ENCODE results near the gene IL20. TPM values are rescaled to one million over a fixed set of nuclear protein-coding genes. Genes with fewer than 3 reads are reported as not detected.

Gene IL20
- total RNA-seq, 1 donor from 2014 or later: not detected

DNA sequence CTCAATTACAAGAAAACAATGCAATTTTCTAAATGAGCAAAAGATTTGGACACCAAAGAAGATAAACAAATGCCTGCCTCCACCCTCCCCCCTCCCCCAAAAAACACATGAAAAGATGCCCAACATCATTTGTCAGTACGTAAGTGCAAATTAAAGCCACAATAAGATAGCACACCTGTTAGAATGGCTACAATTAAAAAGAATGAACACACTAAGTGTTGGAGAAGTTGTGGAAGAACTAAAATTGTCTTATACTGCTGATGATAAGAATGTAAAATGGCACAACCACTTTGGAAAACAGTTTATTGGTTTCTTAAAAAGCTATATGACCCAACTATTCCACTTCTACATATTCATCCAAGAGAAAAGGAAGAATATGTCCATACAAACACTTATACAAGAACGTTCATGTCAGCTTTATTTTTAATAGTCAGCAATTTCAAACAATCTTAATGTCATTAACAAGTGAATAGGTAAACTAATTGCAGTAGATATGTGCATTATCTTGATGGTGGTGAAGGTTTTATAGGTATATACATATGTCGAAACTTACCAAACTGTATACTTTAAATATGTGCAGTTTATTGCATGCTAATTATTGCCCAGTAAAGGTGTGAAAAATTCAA, 10.4 kb downstream of the IL20 start:
- no peak for DNase-seq (ENCODE audit: low read depth)

DNA sequence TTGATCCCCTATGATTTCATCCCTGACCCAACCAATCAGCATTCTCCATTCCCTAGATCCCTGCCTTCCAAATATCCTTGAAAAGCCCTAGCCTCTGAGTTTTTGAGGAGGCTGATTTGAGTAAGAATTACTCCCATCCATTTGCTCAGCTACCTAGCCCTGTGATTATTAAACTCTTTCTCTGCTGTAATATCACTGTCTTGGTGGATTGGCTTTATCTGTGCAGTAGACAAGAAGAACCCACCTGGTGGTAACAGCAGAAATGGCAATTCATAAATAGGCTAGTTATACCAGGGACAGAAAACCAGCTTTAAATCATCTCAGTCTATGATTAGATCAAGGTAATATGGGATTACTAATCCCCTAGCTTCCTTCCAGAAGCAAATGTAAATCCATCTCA, 13.0 kb downstream of the IL20 start:
- no peak for DNase-seq (ENCODE audit: low read depth)

DNA sequence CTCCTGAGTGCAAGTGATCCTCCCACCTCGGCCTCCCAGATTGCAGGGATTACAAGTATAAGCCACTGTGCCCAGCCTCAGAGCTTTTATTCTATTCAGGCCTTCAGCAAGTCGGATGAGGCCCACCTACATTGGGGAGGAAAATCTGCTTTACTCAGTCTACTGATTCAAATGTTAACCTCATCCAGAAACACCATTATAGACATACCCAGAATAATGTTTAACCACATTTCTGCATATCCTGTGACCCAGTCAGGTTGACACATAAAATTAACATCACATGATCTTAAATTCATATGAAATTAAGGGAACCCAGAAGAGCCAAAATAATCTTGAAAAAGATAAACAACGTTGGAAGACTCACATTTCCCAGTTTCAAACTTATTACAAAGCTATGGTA, 14.9 kb downstream of the IL20 start:
- DNase-seq (ENCODE audit: low read depth): no peak

DNA sequence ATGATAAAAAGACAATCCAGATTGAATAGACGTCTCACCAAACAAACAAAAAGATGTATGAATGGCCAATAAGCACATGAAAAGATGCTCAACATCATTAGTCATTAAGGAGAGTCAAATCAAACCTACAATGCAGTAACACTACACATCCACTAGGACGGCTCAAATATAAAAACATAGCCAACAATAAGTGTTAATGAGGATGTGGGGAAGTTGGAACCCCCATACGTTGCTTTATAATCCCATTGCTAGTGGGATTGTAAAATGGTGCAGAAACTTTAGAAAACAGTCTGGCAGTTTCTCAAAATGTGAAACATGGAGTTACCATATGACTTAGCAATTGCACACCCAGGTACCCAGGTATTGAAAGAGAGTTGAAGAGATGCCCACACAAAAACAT, 17.1 kb downstream of the IL20 start:
- DNase-seq (ENCODE audit: low read depth): no peak

DNA sequence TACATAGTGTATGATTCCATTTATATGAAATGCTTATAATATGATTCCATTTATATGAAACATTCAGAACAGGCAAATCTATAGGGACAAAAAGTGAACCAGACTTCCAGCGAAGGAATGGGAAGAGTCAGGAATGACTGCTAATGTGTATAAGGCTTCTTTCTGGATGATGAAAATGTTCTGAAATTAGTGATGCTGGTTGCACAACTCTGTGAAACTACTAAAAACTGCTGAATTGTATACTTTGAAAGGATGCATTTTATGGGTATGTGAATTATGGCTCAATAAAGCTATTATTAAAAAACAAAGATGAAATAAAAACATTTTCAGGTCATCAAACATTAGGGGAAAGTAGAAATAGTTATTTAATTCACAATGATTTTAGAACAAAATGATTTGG, 17.7 kb downstream of the IL20 start:
- no peak for DNase-seq (ENCODE audit: low read depth)

DNA sequence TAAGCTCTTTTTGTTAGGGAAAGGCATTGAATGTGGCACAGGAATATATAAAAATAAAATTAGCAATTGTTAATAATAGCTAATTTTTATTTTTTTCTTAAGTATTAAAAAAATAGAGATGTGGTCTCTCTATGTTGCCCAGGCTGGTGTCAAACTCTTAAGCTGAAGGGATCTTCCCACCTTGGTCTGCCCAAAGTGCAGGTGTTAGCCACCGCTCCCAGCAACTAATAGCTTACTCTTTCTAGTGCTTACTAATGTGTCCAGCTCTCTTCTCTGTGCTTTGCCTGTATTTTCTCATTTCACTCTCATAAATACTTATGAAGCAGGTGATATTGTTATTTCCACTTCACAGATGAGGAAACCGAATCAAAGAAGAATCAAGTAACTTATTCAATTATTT, 18.5 kb downstream of the IL20 start:
- no peak for DNase-seq (ENCODE audit: low read depth)

DNA sequence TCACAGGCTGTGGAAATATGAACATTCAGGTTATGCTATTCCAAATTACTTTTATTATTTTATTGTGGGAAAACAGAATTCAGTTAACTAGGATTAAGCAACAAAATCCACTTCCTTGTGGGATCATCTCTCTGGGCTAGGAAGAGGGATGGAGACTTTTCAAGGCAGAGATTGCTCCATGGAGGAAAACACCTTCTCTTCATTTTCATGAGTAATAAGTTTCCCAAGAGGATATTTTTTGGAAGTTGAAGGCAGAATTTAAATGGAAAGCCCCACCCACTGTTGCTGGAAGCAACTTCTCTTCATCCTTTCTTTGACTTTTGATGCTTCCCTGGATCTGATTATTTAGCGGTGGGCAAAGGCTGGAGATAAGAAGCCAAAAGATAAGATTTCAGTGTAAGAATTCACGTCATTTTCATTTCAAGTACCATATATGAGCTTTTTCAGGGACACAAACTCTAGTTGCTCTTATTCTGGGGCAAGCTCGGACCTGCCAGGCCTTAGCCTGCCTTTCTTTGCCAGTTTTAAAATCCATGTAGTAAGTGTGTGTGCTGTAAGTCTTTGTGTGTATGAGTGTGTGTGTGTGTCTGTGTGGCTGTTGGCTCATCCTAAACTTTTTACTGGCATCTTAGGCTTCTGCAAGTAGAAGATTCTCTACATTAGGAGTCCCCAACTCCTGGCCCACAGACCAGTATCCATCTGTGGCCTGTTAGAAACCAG, 20.1 kb downstream of the IL20 start:
- DNase-seq (ENCODE audit: low read depth): no peak

DNA sequence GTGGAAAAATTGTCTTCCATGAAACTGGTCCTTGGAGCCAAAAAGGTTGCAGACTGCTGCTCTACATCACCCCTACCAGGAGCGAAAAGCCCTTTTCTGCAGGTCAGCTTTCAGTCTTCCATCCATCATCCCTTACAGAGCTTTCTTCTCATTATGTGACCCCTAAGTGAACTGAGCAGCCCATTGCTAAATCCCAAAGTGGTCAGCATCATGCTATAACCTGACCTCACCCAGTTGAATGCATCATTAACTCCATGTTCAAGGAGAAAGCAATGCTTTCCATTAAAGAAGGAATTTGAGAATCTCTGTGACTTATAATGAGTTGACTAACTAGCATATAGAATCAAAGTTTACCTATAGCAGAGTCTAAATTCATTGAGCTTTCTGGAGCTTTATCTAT, 21.4 kb downstream of the IL20 start:
- no peak for DNase-seq (ENCODE audit: low read depth)

DNA sequence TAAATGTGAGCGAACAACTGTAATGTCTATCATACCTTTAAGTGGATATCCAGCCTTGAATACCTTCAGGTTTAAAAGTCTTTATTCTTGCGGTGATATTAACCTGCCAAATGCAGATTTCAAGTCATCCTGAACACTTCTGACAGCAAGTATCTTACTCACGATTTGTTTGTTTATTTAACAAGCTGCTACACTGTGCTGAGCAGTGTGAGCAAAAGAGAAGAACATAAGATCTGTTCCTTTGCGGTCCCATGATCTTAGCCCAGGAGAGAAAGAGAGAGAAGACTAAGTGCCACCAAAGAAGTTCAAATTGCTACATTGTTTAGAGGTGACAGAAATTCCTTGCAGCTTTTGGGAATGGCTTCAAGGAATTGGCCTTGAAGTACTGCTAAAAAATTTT, 22.3 kb downstream of the IL20 start:
- no peak for DNase-seq (ENCODE audit: low read depth)

DNA sequence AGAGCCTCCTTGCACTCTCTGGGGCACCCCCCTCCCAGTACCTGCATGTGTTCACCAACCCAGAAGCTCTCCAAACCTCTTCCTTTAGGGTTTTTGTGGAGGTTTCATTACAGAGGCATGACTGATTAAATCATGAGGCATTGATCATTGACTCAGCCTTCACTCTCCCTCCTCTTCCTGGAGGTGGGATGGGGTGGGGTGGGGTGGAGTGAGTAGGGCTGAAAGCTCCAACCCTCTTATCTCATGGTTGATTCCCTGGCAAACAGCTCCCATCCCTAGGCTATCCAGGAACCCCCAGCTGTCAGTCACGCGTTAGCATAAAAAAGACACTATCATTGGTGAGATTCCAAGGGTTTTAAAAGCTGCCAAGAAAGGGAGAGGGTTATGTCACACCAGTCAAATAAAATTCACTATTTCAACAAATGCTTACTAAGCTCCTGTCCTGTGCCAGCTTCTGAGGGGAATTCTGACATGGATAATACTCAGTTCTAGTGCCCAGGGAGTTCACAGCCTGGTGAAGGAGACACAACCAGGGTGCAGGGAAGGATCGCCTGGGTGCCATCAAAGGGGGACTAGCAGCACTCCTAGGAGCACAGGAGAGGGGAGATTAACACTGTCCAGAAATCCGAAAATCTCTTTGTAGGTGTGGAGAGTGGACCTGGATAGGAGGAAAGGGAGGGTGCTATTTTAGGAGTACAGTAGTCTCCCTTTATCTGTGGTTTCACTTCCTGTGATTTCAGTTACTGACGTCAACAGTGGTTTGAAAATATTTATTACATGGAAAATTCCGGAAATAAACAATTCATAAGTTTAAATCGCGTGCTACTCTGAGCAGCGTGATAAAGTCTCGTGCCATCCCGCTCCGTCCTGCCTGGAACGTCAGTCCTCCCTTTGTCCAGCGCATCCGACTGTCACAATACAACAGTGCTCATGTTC, 25.0 kb downstream of the IL20 start:
- peak; percentile 60 for DNase-seq (ENCODE audit: low read depth)

DNA sequence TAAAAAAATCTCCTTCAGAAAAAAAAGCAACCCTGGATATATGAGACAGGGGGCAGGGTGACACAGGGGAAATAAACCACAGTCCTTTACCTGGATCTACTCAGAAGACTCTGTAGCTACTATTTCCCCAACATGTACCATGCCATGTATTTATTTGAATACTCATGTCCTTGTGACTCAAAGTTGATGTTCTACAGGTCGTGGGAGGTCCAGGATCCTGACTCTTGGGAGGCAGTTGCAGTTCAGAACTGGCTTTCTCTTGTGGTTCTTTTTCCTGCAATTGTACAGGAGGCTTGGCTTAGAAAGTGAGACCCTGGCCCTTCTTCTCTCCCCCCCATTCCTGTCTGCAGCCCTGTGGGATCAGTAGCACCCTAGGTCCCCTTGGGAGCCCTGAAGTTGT, 26.0 kb downstream of the IL20 start:
- DNase-seq (ENCODE audit: low read depth): no peak

DNA sequence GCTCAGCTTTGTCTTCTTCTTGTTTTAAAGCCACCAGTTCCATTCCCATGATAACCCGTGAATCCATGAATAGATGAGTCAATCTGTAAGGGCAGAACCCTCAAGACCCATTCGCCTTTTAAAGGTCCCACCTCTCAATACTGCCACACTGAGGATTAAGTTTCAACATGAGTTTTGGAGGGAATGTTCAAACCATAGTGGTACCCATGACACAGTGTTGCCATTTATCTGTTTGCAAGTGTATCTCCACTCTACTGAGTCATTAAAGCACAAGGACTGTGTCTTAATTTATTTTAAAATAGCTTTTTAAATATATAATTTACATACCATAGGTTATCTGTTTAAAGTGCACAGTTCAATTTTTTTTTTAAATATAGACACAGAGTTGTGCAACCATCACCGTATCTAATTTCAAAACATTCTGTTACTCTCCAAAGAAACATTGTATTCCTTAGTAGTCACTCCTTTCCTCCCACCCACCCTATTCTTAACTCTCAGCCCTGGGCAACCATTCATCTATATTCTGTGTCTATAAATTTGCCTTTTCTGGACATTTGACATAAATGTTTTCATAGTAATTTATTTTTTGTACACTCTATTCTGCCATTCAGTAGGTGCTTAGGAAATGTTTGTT, 27.0 kb downstream of the IL20 start:
- peak; percentile 26 for DNase-seq (ENCODE audit: low read depth)

DNA sequence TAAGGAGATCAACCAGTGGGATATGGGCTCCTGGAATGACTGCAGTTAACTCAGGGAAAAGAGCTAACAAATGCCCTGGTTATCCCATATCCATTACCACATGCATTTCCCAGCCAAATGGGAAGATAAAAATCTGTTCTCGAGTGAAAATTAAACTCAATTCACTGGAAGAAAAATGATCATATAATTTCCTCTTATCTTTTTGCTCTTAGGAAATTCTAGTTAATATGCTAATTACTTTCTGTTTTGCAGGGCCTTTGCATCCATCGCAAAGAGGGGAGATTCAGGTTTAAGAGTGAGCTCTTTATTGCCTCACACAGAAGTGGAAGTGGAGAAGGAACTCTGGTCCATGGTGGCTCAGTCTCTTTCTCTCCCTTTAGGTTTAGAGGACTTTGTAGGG, 28.0 kb downstream of the IL20 start:
- DNase-seq (ENCODE audit: low read depth): no peak

DNA sequence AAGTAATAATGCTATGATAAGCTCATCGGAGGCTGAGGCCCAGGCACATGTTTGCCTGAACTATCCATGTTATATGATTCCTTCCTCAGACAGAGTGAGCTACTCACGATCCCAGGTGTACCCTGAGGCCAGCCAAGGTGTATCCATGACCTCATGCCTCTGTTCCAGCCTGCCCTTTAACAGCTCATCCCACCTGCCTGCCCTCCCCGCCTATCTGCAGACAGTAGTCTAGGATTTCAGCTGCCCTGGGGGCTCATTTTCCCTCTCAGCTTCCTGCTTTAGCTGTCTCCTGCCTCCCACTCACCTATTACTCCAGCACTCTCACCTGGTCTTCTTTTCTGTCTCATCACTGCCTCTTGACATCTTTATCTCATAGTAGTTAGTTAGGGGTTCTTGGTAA, 29.9 kb downstream of the IL20 start:
- no peak for DNase-seq (ENCODE audit: low read depth)

DNA sequence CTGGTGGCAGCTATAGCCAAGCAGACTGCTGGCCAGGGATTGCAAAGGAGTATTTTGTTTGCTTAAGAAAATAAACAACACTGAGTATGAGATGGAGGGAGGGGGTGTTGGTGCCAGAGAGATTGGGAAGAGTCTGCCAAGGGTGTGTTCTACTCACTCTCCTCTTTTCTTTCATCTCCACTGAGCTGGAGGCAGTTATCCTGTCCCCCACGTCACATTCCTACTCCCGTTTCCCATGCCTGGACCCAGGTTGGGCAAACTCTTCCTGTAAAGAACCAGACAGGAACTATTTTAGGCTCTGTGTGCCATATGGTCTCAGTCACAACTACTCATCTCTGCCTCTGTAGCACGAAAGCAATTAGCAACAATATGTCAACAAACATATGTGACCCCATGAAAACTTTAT, 30.4 kb downstream of the IL20 start:
- peak; percentile 49 for DNase-seq (ENCODE audit: low read depth)

DNA sequence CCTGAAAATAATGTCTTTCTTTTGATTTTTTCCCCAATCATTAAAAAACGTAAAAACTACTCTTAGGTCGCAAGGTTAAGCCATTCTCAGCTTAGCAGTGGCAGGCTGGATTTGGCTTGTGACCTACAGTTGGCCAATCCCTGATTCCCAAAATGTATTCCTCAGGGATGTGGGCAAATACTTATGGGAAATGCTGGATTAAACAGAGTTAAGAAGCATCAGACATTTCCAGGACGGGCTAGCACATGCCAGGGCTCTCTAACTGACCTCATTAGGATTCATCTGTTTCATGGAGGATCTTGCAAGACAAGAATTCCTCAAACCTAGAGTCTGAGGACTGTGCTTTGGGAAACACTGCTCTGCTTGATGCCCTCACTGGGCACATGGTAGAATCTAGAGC, 30.8 kb downstream of the IL20 start:
- DNase-seq (ENCODE audit: low read depth): peak; percentile 37

DNA sequence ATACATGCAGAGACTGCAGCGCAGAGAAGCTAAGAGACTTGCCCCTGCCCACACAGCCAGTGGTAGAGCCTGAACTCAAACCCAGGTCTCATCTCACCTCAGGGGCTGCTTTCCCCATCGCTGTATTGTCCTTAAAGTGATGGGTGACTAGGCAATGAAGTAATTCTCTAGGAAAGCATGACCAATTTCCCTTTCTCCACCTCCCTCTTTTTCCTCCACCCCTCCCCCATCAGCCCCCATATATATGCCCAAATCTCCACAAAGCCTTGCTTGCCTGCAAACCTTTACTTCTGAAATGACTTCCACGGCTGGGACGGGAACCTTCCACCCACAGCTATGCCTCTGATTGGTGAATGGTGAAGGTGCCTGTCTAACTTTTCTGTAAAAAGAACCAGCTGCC, 31.8 kb downstream of the IL20 start, which contains the start of gene IL24:
TSS of gene IL24 (plus strand) at position 269 of the 400 bp plus-strand sequence. CDS start 390 bp downstream, outside the sequence.
- DNase-seq (ENCODE audit: low read depth): no peak

DNA sequence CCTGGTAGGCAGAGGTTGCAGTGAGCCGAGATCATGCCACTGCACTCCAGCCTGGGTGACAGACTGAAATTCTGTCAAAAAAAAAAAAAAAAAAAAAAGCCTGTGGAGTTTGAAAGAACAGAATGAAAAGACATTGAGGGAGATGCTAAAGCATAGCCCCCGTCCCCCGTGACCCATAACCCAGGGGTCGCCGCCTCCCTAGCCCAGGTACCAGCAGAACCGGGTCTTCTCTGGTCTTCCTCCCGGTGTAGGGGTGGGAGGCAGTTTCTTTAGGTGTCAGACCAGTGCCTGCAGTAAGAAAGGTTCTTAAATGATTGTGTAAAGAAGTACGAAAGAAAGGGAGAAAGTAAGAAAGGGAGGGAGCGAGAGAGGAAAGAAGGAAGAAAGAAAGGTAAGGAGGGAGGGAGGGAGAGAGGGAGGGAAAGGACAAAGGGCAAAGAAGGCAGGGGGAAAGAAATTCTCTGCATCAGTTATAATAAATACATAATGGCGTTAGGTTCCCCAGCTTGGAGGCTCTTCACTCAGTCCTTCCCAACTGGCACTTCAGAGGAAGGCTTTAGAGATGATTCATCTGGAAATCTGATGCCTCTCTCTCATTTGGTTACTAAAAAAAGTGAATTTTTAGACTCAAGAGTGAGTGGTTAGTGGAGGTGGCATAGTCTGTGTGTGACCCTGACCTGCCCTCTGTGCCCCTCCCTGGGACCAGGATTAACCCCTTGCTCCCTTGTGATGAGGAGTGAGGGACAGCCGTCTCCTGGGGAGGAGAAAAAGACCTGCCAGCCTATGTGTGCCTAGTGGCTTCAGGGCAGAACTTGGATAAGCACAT, 32.9 kb downstream of the IL20 start:
- DNase-seq (ENCODE audit: low read depth): peak; percentile 68

DNA sequence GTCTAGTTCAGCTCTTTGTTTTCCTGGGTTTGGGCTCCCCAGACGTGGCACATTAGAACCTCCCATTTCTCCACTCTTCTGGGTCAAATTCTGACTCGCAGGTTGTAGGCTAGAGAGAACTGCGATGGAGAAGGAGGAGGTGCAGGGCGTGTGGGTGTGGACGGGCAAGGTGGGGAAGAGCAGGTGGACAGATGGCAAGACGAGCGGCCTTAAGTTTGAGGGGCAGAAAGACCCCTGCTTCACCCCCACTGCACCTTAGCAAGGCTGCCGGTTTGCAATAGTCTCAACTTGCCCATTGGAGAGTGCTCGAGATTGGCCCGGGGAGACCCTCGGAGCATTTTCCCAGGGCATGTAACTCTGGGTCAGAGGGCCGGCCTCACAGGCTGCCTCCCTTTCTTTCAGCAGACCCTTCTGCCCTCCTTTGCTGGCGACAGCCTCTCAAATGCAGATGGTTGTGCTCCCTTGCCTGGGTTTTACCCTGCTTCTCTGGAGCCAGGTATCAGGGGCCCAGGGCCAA, 33.5 kb downstream of the IL20 start:
- DNase-seq (ENCODE audit: low read depth): no peak

DNA sequence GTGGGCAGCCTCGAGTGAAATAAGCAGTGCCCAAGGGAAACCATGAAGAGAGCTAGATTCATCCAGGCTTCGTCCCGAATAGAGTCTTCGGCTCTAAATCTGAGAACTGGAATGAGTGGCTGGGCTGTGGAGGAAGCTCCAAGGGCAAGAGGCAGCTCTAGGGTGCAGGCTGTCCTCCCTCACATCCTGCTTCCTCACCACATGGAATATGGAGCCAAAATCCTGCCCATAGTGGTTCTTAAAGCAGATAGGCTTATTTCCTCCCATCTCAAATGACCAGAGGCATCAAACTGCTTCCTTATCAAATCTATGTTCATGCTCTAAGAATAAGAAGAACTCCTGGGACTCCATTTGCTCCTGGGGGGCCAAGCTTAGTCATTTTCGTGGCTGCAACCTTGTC, 34.3 kb downstream of the IL20 start:
- no peak for DNase-seq (ENCODE audit: low read depth)

Measured in myocyte (in vitro differentiated cells).